HCEC 1CT (cell line): ENCODE measurements around the gene CORO1C.
"Not testable (repeated sequence)": the region's sequence is repeated elsewhere in the genome, so short reads cannot be mapped to it uniquely, and the experiment has no call there.

Source experiments
- DNase-seq: peaks from one replicate; pipeline ENCODE4 v3.0.0-alpha.2; 2017

CORO1C gene

DNA sequence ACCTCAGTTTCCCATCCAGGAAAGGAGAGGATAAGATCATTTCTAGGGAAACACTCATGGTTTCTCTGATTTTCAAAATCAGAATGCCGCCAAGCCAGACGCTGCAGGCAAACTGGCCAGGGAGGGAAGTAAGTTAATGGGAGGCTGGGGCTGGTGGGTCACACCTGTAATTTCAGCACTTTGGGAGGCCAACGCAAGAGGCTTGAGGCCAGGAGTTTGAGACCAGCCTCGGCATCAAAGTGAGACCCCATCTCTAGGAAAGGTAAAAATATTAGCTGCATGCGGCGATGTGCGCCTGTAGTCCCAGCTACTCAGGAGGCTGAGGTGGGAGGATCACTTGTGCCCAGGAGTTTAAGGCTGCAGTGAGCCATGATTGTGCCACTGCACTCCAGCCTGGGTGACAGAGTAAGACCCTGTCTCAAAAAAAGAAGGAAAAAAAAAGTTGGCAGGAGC is 98.2 kb downstream of the CORO1C start:
- DNase-seq: no peak

- not testable (repeated sequence) for DNase-seq
These were observed 100.1 kb downstream of the CORO1C start for GRCh38 chr12:108631261-108631660.

DNA sequence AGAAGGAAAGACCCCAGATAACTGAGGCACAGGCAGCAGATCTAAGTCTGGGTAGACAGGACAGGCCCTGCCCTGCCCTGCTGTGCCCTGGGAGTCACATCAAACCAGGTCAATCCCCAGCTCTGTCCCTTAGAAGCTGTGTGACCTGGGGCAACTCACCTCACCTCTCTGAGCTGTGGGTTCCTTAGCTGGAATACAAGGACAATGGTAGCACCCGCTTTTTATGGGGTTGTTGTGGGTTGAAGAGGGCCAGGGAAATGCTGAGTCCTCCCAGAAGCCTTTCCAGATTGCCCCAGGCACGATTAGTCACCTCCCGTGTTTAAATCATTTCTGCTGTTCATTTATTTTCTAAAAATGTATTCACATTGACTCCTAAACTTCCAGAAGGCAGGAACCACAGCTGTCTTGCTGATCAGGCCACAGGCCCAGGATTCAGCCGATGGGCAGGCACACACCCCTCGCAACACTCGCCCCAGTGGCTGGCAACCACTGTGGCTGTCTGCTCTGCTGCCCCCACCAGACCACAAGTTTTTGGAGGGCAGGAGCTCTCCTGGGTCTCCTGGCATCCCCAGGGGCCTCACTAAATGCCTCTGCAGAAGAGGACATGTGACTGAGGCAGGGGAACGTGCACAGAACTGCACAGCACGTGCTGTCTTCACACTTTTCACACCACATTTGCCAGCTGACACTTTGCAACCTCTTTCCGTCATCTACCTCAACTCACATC is 100.7 kb downstream of the CORO1C start:
- peak; percentile 77 for DNase-seq

DNA sequence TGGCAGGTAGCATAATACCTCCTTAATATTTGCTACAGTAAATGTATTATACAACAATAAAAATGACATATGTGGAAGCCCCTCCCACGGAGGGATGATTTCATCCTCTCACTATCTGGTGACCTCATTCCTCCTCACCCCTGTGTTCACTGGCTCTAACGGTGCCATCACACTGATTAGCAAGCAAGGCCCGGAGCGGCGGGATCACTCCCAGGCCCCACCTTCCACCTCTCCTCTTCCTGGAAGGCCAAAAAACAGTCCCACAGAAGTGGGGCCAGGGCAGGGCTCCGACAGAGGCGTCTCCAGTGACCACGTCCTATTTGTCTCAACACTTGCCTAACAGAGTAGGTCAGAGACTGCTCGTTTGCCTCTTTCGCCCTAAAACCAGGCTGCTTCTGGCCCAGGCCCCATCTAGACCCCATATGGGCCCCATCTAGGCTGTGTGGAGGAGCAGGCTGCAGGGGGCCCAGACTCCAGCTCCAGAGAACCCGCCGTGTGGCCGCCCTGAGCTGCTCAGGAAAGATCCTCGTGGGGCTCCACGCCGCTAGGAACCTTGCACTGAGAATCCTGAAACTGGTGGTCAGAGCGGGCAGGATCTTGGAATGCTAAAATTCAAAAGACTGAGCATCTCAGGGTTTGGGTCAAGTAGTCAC is 101.4 kb downstream of the CORO1C start:
- DNase-seq: peak; percentile 86

- no peak for DNase-seq
These were observed 102.2 kb downstream of the CORO1C start for GRCh38 chr12:108629151-108629550.

DNA sequence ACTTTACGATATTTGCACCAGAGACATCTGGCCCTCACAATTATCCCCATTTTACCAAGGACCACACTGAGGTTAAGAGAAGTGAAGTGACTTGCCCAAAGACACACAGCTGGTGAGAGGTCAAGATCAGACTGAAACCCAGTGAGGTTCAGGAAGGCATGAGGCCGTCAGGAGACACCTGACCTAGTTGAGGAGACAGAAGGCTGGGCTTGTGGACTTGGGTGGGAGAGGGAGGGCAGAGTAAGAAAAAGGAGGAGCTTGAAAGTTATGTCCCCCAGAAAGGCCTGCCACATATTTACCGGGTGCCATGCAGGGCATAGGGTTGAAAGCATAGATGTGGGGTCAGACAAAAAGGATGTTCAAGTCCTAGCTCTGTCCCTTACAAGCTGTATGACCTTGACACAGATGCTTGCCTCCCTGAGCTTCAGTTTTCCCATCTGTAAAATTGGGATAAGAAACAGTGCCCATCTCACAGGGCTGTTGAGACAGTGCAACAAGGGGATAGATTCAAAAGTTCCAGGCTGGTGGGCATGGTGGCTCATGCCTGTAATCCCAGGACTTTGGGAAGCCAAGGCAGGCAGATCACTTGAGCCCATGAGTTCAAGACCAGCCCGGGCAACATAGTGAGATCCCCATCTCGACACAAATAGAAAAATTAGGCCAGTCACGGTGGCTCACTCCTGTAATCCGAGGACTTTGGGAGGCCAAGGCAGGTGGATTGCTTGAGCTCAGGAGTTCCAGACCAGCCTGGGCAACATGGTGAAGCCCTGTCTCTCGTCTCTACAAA is 104.0 kb downstream of the CORO1C start:
- no peak for DNase-seq

- DNase-seq: no peak
These were observed 106.1 kb downstream of the CORO1C start for GRCh38 chr12:108625228-108625627.

- no peak for DNase-seq
These were observed 107.7 kb downstream of the CORO1C start for GRCh38 chr12:108623577-108623976.

DNA sequence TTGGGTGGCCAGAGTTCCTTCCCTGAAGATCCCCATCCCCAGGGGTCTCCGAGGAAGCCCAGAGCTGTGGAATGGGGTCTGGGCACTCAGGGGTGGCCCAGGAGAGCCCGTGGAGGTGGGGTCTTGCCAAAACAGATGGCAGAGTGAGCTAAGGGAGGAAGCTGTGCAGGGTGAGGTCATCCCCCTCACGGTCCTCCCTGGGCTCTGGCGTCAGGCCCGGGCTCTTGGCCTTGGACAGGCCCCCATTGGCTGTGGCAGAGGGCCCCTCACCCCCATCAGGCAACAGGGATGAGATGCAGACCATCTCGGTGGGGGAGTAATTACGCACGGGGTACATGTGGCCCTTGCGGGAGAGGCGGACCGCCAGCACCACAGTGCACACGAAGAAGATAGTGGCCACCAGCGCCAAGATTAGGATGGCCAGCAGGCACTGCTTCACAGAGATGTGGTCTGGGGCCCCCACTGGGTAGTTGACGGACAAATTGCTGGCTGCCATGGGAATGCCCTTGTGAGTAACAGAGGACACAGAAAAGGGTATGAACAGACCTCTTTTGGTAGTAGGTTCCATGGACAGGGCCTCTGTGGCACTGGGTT is 108.3 kb downstream of the CORO1C start:
- DNase-seq: no peak

- DNase-seq: peak; percentile 39
These were observed 108.9 kb downstream of the CORO1C start for GRCh38 chr12:108622421-108622820.

GRCh38 chr12:108621161-108621560 is 110.2 kb downstream of the CORO1C start:
- no peak for DNase-seq

GRCh38 chr12:108620236-108620879 is 111.0 kb downstream of the CORO1C start:
- peak; percentile 52 for DNase-seq

GRCh38 chr12:108619369-108620160 is 111.8 kb downstream of the CORO1C start:
- no peak for DNase-seq

DNA sequence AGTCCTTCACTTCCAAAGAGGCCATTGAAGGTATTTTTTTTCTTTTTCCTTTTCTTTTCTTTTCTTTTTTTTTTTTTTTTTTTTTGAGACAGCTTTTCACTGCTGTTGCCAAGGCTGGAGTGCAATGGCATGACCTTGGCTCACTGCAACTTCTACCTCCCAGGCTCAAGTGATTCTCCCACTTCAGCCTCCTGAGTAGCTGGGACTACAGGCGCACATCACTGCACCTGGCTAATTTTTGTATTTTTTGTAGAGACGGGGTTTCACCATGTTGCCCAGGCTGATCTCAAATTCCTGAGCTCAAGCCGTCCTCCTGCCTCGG is 112.4 kb downstream of the CORO1C start:
- DNase-seq: not testable (repeated sequence)

- DNase-seq: peak; percentile 82
These were observed 113.0 kb downstream of the CORO1C start for GRCh38 chr12:108618079-108618952.

- DNase-seq: no peak
These were observed 114.1 kb downstream of the CORO1C start for GRCh38 chr12:108616941-108617858.

- DNase-seq: no peak
These were observed 115.0 kb downstream of the CORO1C start for GRCh38 chr12:108616359-108616758.

GRCh38 chr12:108615918-108616317 is 115.4 kb downstream of the CORO1C start:
- DNase-seq: no peak

DNA sequence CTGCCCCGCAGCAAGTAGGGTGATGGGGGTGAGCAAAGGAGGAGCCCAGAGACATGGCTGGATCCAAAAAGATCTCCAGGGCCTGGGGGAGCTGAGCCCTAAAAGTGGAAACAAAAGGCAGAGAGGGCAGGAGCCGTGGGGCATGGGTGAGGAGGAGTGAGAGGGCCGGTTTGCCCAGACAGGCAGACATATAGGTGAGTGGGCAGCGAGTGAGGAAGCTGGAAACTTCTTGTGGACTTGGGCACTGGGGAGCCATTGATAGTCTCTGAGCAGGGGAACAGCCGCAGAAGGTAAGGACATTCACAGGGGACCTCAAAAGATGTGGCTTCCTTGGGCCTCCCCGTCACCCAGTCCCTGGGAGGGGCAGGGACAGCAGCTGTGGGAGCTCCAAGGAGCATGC is 116.7 kb downstream of the CORO1C start:
- DNase-seq: no peak

- no peak for DNase-seq
These were observed 117.3 kb downstream of the CORO1C start for GRCh38 chr12:108614041-108614440.
